ENCODE measurements around the gene MAPRE2.

DNA sequence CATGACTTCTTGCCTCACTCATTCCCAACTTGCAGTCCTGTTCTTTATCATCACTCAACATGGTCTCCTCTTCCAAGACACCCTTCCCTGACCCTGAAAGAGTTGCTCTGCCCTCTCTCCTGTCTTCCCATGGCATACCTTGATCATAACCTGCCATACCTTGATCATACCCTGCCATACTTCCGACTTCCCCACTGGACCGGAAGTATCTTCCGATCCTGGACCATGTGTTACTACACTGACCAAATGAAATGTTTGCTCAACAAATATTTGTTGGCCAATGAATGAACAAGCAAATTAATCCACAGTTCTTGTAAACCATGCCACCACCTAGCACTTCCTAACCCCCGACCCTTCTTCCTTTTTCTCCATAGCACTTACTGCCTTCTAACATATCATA, 138.7 kb downstream of the MAPRE2 start:
- TF ChIP-seq, protein P1, sequence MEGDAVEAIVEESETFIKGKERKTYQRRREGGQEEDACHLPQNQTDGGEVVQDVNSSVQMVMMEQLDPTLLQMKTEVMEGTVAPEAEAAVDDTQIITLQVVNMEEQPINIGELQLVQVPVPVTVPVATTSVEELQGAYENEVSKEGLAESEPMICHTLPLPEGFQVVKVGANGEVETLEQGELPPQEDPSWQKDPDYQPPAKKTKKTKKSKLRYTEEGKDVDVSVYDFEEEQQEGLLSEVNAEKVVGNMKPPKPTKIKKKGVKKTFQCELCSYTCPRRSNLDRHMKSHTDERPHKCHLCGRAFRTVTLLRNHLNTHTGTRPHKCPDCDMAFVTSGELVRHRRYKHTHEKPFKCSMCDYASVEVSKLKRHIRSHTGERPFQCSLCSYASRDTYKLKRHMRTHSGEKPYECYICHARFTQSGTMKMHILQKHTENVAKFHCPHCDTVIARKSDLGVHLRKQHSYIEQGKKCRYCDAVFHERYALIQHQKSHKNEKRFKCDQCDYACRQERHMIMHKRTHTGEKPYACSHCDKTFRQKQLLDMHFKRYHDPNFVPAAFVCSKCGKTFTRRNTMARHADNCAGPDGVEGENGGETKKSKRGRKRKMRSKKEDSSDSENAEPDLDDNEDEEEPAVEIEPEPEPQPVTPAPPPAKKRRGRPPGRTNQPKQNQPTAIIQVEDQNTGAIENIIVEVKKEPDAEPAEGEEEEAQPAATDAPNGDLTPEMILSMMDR (IDR thresholded peaks at IDR 0.05 in 8 of 11, conservative IDR thresholded peaks at IDR 0.05 in 3 of 11), result no peak
- TF ChIP-seq POLR2A (IDR thresholded peaks at IDR 0.05) (no peak), POLR2AphosphoS5 (IDR thresholded peaks at IDR 0.05) (no peak)
